Esophagus squamous epithelium (tissue), 4 donors: ENCODE results near the gene TBC1D2B.
"Not testable (repeated sequence)": the region's sequence is repeated elsewhere in the genome, so short reads cannot be mapped to it uniquely, and the experiment has no call there.

Experiments used
- CTCF ChIP-seq, 6 experiments: fragments of 450-650 bp in 4 of 6; fragments of 200-600 bp in 2 of 6; sonication (generic) in 2 of 6; IDR thresholded peaks; one replicate each; pipeline ENCODE4 v1.5.1; 2016 to 2019; ENCODE audit warnings: antibody characterized with exemption in 6 of 6, mild to moderate bottlenecking in 4 of 6, moderate library complexity in 4 of 6
- POLR2A ChIP-seq, 4 donors: fragments of 450-650 bp; IDR thresholded peaks; one replicate each; pipeline ENCODE4 v1.6.1; 2017; ENCODE audit warnings: antibody characterized with exemption in 4 of 4, mild to moderate bottlenecking in 4 of 4, moderate library complexity in 3 of 4

GRCh38 chr15:77970813-77971360 is 106.6 kb downstream of the TBC1D2B start:
- TF ChIP-seq CTCF, POLR2A (IDR thresholded peaks at IDR 0.05): not testable (repeated sequence)
